ENCODE data around the gene RRBP1. TPM values are rescaled to one million over a fixed set of nuclear protein-coding genes. Genes with fewer than 3 reads are reported as not detected.
A peak's percentile ranks its signal among the peaks of the same experiment; 100 is the strongest.

RRBP1 gene
- total and polyA plus RNA-seq, 4 donors: 106 to 208 (median 127) TPM

GRCh38 chr20:17645010-17645409 is 37.0 kb downstream of the RRBP1 start:
- H3K9me3 ChIP-seq (ENCODE audit: control insufficient read depth in 4 of 4, insufficient read depth in 3 of 4, low read length in 3 of 4): no peaks in the 10 kb centered on the region
- TF ChIP-seq CTCF (IDR thresholded peaks at IDR 0.05; ENCODE audit: control extremely low read depth, extremely low read depth): no peak
- DNase-seq (no peak), ATAC-seq (ENCODE audit: insufficient read depth, low FRiP score) (no peak)
- 93 to 96% methylated on average over 14 of the region's 14 CpGs for WGBS, 2 donors
- H3K27ac ChIP-seq (ENCODE audit: low read depth in 1 of 2, low read length in 1 of 2): no peak overlapping the region
- H3K36me3 ChIP-seq (ENCODE audit: control insufficient read depth in 4 of 4, insufficient read depth in 4 of 4, low read length in 4 of 4): peaks cover 0 to 31% (median 22%) of the 10 kb centered on the region in 4 donors
- peaks cover 4 to 31% (median 8%) of the 10 kb centered on the region in 5 donors for H3K4me1 ChIP-seq (ENCODE audit: control insufficient read depth in 5 of 5, insufficient read depth in 5 of 5, low read length in 5 of 5)
- no peaks in the 10 kb centered on the region for H3K27me3 ChIP-seq (ENCODE audit: control insufficient read depth in 3 of 3, insufficient read depth in 3 of 3, low read length in 2 of 3)
- H3K9ac ChIP-seq (ENCODE audit: insufficient read depth in 1 of 2, low read length in 2 of 2): no peak overlapping the region
- no peak overlapping the region for H3K4me3 ChIP-seq

GRCh38 chr20:17644451-17644850 is 37.6 kb downstream of the RRBP1 start:
- H3K36me3 ChIP-seq (ENCODE audit: control insufficient read depth in 4 of 4, insufficient read depth in 4 of 4, low read length in 4 of 4): peaks cover 0 to 33% (median 24%) of the 10 kb centered on the region in 4 donors
- WGBS, 2 donors: 73 to 85% methylated on average over 13 of the region's 13 CpGs
- DNase-seq (no peak), ATAC-seq (ENCODE audit: insufficient read depth, low FRiP score) (no peak)
- no peak overlapping the region for H3K4me3 ChIP-seq
- no peak for TF ChIP-seq CTCF (IDR thresholded peaks at IDR 0.05; ENCODE audit: control extremely low read depth, extremely low read depth)
- H3K27ac ChIP-seq (ENCODE audit: low read depth in 1 of 2, low read length in 1 of 2): no peak overlapping the region
- no peaks in the 10 kb centered on the region for H3K9me3 ChIP-seq (ENCODE audit: control insufficient read depth in 4 of 4, insufficient read depth in 3 of 4, low read length in 3 of 4)
- no peak overlapping the region for H3K9ac ChIP-seq (ENCODE audit: insufficient read depth in 1 of 2, low read length in 2 of 2)
- peaks cover 4 to 29% (median 8%) of the 10 kb centered on the region in 5 donors for H3K4me1 ChIP-seq (ENCODE audit: control insufficient read depth in 5 of 5, insufficient read depth in 5 of 5, low read length in 5 of 5)
- no peaks in the 10 kb centered on the region for H3K27me3 ChIP-seq (ENCODE audit: control insufficient read depth in 3 of 3, insufficient read depth in 3 of 3, low read length in 2 of 3)

GRCh38 chr20:17643531-17644188 is 38.4 kb downstream of the RRBP1 start:
- Histone ChIP-seq H3K9ac (ENCODE audit: insufficient read depth in 1 of 2, low read length in 2 of 2) (no peak overlapping the region), H3K27ac (ENCODE audit: low read depth in 1 of 2, low read length in 1 of 2) (no peak overlapping the region), H3K4me1 (ENCODE audit: control insufficient read depth in 5 of 5, insufficient read depth in 5 of 5, low read length in 5 of 5) (peaks cover 0 to 25% (median 2%) of the 10 kb centered on the region in 5 donors), H3K27me3 (ENCODE audit: control insufficient read depth in 3 of 3, insufficient read depth in 3 of 3, low read length in 2 of 3) (no peaks in the 10 kb centered on the region), H3K4me3 (no peak overlapping the region), H3K9me3 (ENCODE audit: control insufficient read depth in 4 of 4, insufficient read depth in 3 of 4, low read length in 3 of 4) (no peaks in the 10 kb centered on the region), H3K36me3 (ENCODE audit: control insufficient read depth in 4 of 4, insufficient read depth in 4 of 4, low read length in 4 of 4) (peaks cover 0 to 39% (median 24%) of the 10 kb centered on the region in 4 donors)
- WGBS, 2 donors: 76 to 88% methylated on average over 10 of the region's 10 CpGs
- no peak for TF ChIP-seq CTCF (IDR thresholded peaks at IDR 0.05; ENCODE audit: control extremely low read depth, extremely low read depth)
- ATAC-seq (ENCODE audit: insufficient read depth, low FRiP score) (no peak), DNase-seq (peak in 1 of 3 donors; percentile 17)
